Measurements from ENCODE around the gene LPAR1. TPM values are rescaled to one million over a fixed set of nuclear protein-coding genes. Genes with fewer than 3 reads are reported as not detected.

LPAR1 gene
- total and polyA plus RNA-seq, 2 donors (not counting 1 experiment from before 2014, with no cell fraction given), result 222 to 240 TPM

DNA sequence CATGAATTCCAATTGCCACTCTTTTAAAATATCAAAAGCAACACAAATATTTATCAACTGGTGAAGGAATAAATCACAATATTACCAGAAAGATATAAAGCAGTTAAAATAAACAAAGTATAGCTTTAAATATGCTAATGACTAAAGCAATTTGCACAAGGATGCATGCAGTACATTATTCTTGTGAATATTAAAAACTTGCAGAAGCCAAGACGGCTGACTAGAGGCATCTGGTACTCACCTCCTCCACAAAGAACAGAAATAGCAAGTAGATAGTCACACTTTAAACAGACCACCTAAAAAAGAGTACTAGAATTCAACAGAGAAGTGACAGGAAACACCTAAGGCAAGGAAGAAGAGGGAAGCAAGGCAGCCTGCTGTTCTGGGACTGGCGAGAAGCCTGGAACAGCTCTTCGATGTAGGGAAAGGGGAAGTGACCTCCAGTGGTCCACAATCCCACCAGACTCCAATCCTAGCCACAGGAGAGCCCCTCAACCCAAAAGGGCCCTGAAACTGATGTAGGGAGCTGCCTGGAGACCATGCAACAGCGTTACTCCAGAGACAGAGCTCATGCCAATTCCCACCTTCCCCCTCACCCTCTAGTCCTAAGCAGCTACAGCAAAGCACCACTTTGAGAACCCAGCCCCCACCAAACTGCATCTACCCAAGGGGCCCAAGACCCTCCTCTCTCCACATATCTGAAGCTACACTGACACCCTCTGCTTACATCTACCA lies 86.3 kb downstream of the LPAR1 start:
- no peak overlapping the region for H3K4me2 ChIP-seq (ENCODE audit: extremely low read depth, insufficient read depth, low read length)
- H3K79me2 ChIP-seq (ENCODE audit: control insufficient read depth, insufficient read depth, low read length), result peaks cover 89% of the 10 kb centered on the region

DNA sequence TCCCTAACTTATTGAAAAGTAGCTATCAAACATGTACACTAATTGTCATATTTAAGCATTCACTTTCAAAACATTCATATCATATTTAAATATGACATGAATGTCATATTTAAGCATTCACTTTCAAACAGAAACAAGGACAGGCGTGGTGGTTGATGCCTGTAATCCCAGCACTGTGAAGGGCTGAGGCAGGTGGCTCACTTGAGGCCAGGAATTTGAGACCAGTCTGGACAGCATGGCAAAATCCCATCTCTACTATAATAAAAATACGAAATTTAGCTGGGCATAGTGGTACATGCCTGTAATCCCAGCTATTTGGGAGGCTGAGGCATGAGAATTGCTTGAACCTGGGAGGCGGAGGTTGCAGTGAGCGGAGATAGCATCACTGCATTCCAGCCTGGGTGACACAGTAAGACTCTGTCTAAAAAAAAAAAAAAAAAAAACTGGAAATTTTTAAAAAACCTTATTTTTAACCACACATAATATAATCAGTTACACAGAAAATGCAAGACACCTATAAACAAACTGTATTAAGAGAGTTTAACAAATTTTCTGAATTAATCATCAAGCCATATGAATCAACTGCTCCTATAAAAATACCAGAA lies 88.1 kb downstream of the LPAR1 start:
- Histone ChIP-seq H3K9ac (ENCODE audit: insufficient read depth, low read length) (no peak overlapping the region), H3K27ac (ENCODE audit: insufficient read depth, low read length) (peak overlapping the region; percentile 53), H3K4me1 (ENCODE audit: control insufficient read depth, extremely low read depth, insufficient read depth, low read length) (peaks cover 23% of the 10 kb centered on the region), H3K36me3 (ENCODE audit: control insufficient read depth, insufficient read depth, low read length) (peaks cover 4% of the 10 kb centered on the region), H3K27me3 (ENCODE audit: control insufficient read depth, insufficient read depth, low read length) (no peaks in the 10 kb centered on the region), H3K79me2 (ENCODE audit: control insufficient read depth, insufficient read depth, low read length) (peaks cover 91% of the 10 kb centered on the region), H3K4me2 (ENCODE audit: extremely low read depth, insufficient read depth, low read length) (no peak overlapping the region), H4K20me1 (ENCODE audit: control insufficient read depth, extremely low read depth, insufficient read depth, low read length) (no peaks in the 10 kb centered on the region), H3K4me3 (replicated peaks in 1 of 4; ENCODE audit: control extremely low read depth in 1 of 4, insufficient read depth in 1 of 4, low read depth in 3 of 4, low read length in 4 of 4) (no peak overlapping the region), H3K9me3 (ENCODE audit: control insufficient read depth, insufficient read depth, low read depth, low read length) (no peaks in the 10 kb centered on the region), H2AFZ (ENCODE audit: low read length) (no peak overlapping the region)
- peak in 1 of 2 donors; percentile 56 for DNase-seq (ENCODE audit: low read depth in 2 of 2)
- TF ChIP-seq, protein P1, sequence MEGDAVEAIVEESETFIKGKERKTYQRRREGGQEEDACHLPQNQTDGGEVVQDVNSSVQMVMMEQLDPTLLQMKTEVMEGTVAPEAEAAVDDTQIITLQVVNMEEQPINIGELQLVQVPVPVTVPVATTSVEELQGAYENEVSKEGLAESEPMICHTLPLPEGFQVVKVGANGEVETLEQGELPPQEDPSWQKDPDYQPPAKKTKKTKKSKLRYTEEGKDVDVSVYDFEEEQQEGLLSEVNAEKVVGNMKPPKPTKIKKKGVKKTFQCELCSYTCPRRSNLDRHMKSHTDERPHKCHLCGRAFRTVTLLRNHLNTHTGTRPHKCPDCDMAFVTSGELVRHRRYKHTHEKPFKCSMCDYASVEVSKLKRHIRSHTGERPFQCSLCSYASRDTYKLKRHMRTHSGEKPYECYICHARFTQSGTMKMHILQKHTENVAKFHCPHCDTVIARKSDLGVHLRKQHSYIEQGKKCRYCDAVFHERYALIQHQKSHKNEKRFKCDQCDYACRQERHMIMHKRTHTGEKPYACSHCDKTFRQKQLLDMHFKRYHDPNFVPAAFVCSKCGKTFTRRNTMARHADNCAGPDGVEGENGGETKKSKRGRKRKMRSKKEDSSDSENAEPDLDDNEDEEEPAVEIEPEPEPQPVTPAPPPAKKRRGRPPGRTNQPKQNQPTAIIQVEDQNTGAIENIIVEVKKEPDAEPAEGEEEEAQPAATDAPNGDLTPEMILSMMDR (conservative IDR thresholded peaks at IDR 0.05 in 1 of 2, IDR thresholded peaks at IDR 0.05 in 1 of 2; ENCODE audit: low read depth in 1 of 2, low read length in 2 of 2), result no peak
- TF ChIP-seq EZH2 (IDR thresholded peaks at IDR 0.05; ENCODE audit: low read length, missing control alignments), result no peak

More for the DNA sequence above, 86.3 kb downstream of the LPAR1 start:
- no peak for TF ChIP-seq EZH2 (IDR thresholded peaks at IDR 0.05; ENCODE audit: low read length, missing control alignments)
- TF ChIP-seq, protein P1 (conservative IDR thresholded peaks at IDR 0.05 in 1 of 2, IDR thresholded peaks at IDR 0.05 in 1 of 2; ENCODE audit: low read depth in 1 of 2, low read length in 2 of 2), result no peak
- Histone ChIP-seq H4K20me1 (ENCODE audit: control insufficient read depth, extremely low read depth, insufficient read depth, low read length) (no peaks in the 10 kb centered on the region), H3K4me1 (ENCODE audit: control insufficient read depth, extremely low read depth, insufficient read depth, low read length) (peaks cover 23% of the 10 kb centered on the region), H3K27ac (ENCODE audit: insufficient read depth, low read length) (no peak overlapping the region), H3K9me3 (ENCODE audit: control insufficient read depth, insufficient read depth, low read depth, low read length) (no peaks in the 10 kb centered on the region), H3K9ac (ENCODE audit: insufficient read depth, low read length) (no peak overlapping the region), H2AFZ (ENCODE audit: low read length) (no peak overlapping the region), H3K27me3 (ENCODE audit: control insufficient read depth, insufficient read depth, low read length) (no peaks in the 10 kb centered on the region), H3K36me3 (ENCODE audit: control insufficient read depth, insufficient read depth, low read length) (peaks cover 2% of the 10 kb centered on the region), H3K4me3 (replicated peaks in 1 of 4; ENCODE audit: control extremely low read depth in 1 of 4, insufficient read depth in 1 of 4, low read depth in 3 of 4, low read length in 4 of 4) (no peak overlapping the region)
- no peak for DNase-seq (ENCODE audit: low read depth in 2 of 2)

DNA sequence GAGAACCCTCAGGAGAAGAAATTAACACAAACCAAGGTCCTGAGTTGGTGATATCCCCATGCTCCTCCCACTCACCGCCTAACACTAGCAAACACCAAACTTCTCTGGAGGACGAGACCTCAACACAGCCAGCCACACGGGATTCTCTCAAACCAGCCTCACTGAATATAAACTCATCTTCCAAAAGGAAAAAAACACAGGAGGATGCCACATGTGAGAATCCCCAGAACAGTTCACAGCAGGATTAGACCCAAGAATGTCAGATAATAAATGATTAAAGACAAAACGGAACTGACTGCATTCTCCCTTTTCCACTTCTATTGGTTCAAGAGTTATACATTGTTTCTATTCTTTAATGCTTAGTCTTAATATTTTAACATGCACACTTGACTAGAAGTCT lies 89.2 kb downstream of the LPAR1 start:
- H3K9ac ChIP-seq (ENCODE audit: insufficient read depth, low read length), result no peak overlapping the region
- H3K79me2 ChIP-seq (ENCODE audit: control insufficient read depth, insufficient read depth, low read length), result peaks cover 90% of the 10 kb centered on the region
- DNase-seq (ENCODE audit: low read depth in 2 of 2), result no peak
- peaks cover 23% of the 10 kb centered on the region for H3K4me1 ChIP-seq (ENCODE audit: control insufficient read depth, extremely low read depth, insufficient read depth, low read length)
- TF ChIP-seq, protein P1 (conservative IDR thresholded peaks at IDR 0.05 in 1 of 2, IDR thresholded peaks at IDR 0.05 in 1 of 2; ENCODE audit: low read depth in 1 of 2, low read length in 2 of 2), result no peak
- TF ChIP-seq EZH2 (IDR thresholded peaks at IDR 0.05; ENCODE audit: low read length, missing control alignments), result no peak
- peaks cover 4% of the 10 kb centered on the region for H3K36me3 ChIP-seq (ENCODE audit: control insufficient read depth, insufficient read depth, low read length)
- no peaks in the 10 kb centered on the region for H3K9me3 ChIP-seq (ENCODE audit: control insufficient read depth, insufficient read depth, low read depth, low read length)
- H3K4me2 ChIP-seq (ENCODE audit: extremely low read depth, insufficient read depth, low read length), result no peak overlapping the region
- H3K27ac ChIP-seq (ENCODE audit: insufficient read depth, low read length), result no peak overlapping the region
- H3K4me3 ChIP-seq (replicated peaks in 1 of 4; ENCODE audit: control extremely low read depth in 1 of 4, insufficient read depth in 1 of 4, low read depth in 3 of 4, low read length in 4 of 4), result no peak overlapping the region
- H2AFZ ChIP-seq (ENCODE audit: low read length), result no peak overlapping the region
- no peaks in the 10 kb centered on the region for H3K27me3 ChIP-seq (ENCODE audit: control insufficient read depth, insufficient read depth, low read length)
- H4K20me1 ChIP-seq (ENCODE audit: control insufficient read depth, extremely low read depth, insufficient read depth, low read length), result no peaks in the 10 kb centered on the region

Measured in fibroblast of lung (primary cell).